Retinal pigment epithelial cell (primary cell): ENCODE measurements around the gene EPHB3.
"Not testable (repeated sequence)": the region's sequence is repeated elsewhere in the genome, so short reads cannot be mapped to it uniquely, and the experiment has no call there.

Experiments
- DNase-seq: peaks from one replicate; pipeline ENCODE4 v3.0.0-alpha.2; 2010; ENCODE audit warnings: low read depth
- H3K4me3 ChIP-seq: 2 replicates; pipeline ENCODE4 v1.5.1; 2011; ENCODE audit warnings: mild to moderate bottlenecking, low read length, control low read depth, moderate library complexity
- CTCF ChIP-seq: conservative IDR thresholded peaks from 2 replicates; pipeline ENCODE4 v1.5.1; 2011; ENCODE audit warnings: low read depth, low read length, control low read depth, inconsistent platforms

EPHB3 gene

GRCh38 chr3:184619787-184620430 is 58.3 kb downstream of the EPHB3 start:
- DNase-seq: no peak
- H3K4me3 ChIP-seq: no peak overlapping the region
- TF ChIP-seq CTCF: no peak

GRCh38 chr3:184620475-184621119 is 59.0 kb downstream of the EPHB3 start:
- no peak for TF ChIP-seq CTCF
- no peak for DNase-seq
- H3K4me3 ChIP-seq: no peak overlapping the region

- not testable (repeated sequence) for H3K4me3 ChIP-seq, DNase-seq
Measured at GRCh38 chr3:184622156-184622555, 60.6 kb downstream of the EPHB3 start.

- TF ChIP-seq CTCF: no peak
Measured at GRCh38 chr3:184626923-184627322, 65.3 kb downstream of the EPHB3 start.

GRCh38 chr3:184629555-184630160 is 68.1 kb downstream of the EPHB3 start:
- no peak overlapping the region for H3K4me3 ChIP-seq
- DNase-seq: no peak
- no peak for TF ChIP-seq CTCF

More at GRCh38 chr3:184626923-184627322, 65.3 kb downstream of the EPHB3 start:
- no peak overlapping the region for H3K4me3 ChIP-seq
- DNase-seq: no peak

- no peak overlapping the region for H3K4me3 ChIP-seq
- TF ChIP-seq CTCF: no peak
- no peak for DNase-seq
Measured at GRCh38 chr3:184630861-184631471, 69.4 kb downstream of the EPHB3 start.

GRCh38 chr3:184631472-184631861 is 69.9 kb downstream of the EPHB3 start:
- TF ChIP-seq CTCF: no peak
- no peak for DNase-seq
- no peak overlapping the region for H3K4me3 ChIP-seq
